Skeletal muscle cell (primary cell): ENCODE data around the gene AADAT.

Experiments used
- DNase-seq: peaks from one replicate; pipeline ENCODE4 v3.0.0-alpha.2; 2010; ENCODE audit warnings: low read depth
- H3K4me3 ChIP-seq: 2 replicates; pipeline ENCODE4 v1.5.1; 2011; ENCODE audit warnings: low read depth, mild to moderate bottlenecking, control low read depth, low read length, moderate library complexity

AADAT gene

GRCh38 chr4:170038232-170038631, 51.5 kb downstream of the AADAT start:
- H3K4me3 ChIP-seq = no peak overlapping the region
- no peak for DNase-seq

- no peak overlapping the region for H3K4me3 ChIP-seq
- DNase-seq = no peak
These were observed 52.3 kb downstream of the AADAT start for GRCh38 chr4:170037481-170037880.

GRCh38 chr4:170035845-170036244, 53.9 kb downstream of the AADAT start:
- H3K4me3 ChIP-seq = no peak overlapping the region

GRCh38 chr4:170035231-170035630, 54.5 kb downstream of the AADAT start:
- no peak overlapping the region for H3K4me3 ChIP-seq
- no peak for DNase-seq

More at GRCh38 chr4:170035845-170036244, 53.9 kb downstream of the AADAT start:
- DNase-seq = no peak

GRCh38 chr4:170033999-170034398, 55.8 kb downstream of the AADAT start:
- H3K4me3 ChIP-seq = no peak overlapping the region
- DNase-seq = no peak

- DNase-seq = no peak
- no peak overlapping the region for H3K4me3 ChIP-seq
These were observed 59.6 kb downstream of the AADAT start for GRCh38 chr4:170030121-170030520.

GRCh38 chr4:170027181-170027829, 62.5 kb downstream of the AADAT start:
- H3K4me3 ChIP-seq = peak overlapping the region; percentile 91
- peak; percentile 91 for DNase-seq

GRCh38 chr4:170026253-170027021, 63.3 kb downstream of the AADAT start, which contains the start of gene MFAP3L:
MFAP3L (minus strand) TSS chr4:170026395; CDS start chr4:170005877, 20,518 bp downstream.
- peak within 1 kb of the TSS; percentile 91 for H3K4me3 ChIP-seq
- peak; percentile 76 for DNase-seq

- peak overlapping the region; percentile 72 for H3K4me3 ChIP-seq
- no peak for DNase-seq
These were observed 64.1 kb downstream of the AADAT start for GRCh38 chr4:170025523-170026252.

- H3K4me3 ChIP-seq = no peak overlapping the region
These were observed 67.5 kb downstream of the AADAT start for GRCh38 chr4:170022211-170022610.

GRCh38 chr4:170017252-170017651, 72.5 kb downstream of the AADAT start:
- DNase-seq = no peak
- H3K4me3 ChIP-seq = no peak overlapping the region

More at GRCh38 chr4:170022211-170022610, 67.5 kb downstream of the AADAT start:
- DNase-seq = no peak

GRCh38 chr4:170015285-170015684, 74.5 kb downstream of the AADAT start:
- no peak overlapping the region for H3K4me3 ChIP-seq
- no peak for DNase-seq

GRCh38 chr4:170014359-170015011, 75.3 kb downstream of the AADAT start:
- DNase-seq = peak; percentile 44
- no peak overlapping the region for H3K4me3 ChIP-seq

- no peak overlapping the region for H3K4me3 ChIP-seq
- DNase-seq = no peak
These were observed 77.2 kb downstream of the AADAT start for GRCh38 chr4:170012629-170012958.

- no peak overlapping the region for H3K4me3 ChIP-seq
- no peak for DNase-seq
These were observed 77.7 kb downstream of the AADAT start for GRCh38 chr4:170011921-170012628.
